Stimulated activated naive CD4-positive, alpha-beta T cell treated with Interleukin-2 at 50 U/mL for 16 hours (primary cell): Measurements from ENCODE around the gene WDR35.

ENCODE experiments used
- DNase-seq: peaks from one replicate; lab custom pipeline; 2025; lab: John Stamatoyannopoulos, UW

The WDR35 gene

GRCh38 chr2:20011276-20012031 lies 21.5 kb upstream of the WDR35 start:
- no peak for DNase-seq

GRCh38 chr2:20008703-20009102 lies 18.8 kb upstream of the WDR35 start:
- DNase-seq = no peak

DNA sequence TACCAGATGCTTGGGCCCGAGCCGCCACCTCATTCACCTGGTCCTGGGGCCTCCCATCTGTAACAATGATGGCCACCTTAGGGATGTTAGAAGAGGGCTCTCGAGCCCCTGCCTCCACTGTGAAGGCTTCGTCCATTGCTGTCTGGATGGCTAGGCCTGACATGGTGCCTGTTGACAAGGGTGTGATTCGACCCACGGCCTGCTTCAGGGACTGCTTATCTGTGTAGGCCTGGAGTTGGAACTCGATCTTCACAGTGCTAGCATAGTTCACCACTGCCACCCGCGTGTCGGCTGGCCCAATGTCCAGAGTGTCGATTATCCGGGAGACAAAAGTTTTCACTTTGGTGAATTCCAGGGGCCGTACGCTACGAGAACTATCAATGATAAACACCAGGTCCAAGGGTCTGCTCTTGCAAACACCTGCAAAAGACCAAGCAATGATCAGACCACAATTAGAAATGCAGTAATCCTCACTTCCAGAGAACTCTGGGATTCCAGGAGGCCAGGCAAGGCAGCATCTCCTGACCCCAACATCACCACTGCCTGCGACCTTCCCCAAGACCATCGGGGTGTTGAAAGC lies 16.1 kb upstream of the WDR35 start:
- no peak for DNase-seq

DNA sequence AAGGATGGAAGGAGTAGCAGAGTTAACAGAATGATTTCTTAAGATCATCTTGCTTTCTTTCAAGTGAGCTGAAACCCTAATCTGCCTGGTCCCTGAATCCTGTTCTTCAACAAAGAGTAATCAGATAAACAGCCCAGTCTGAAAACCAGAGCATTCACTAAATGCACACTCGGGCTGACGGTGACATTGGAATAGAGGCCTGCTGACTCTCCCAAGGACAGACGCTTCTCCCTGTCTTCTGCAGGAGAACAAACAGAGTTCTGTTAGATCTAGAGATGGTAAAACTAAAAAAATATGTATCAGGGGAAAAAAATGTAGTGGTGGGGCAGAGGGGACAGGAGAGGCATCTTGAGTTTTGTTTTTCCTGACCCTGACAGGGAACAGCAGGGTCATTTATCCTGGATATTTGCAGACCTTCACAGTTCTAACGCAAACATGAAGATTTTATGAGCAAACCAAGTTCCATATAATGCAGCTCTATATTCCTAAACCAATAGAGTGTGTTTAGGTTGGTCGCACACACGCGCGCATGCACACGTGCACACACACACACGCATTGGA lies 15.2 kb upstream of the WDR35 start:
- no peak for DNase-seq

DNA sequence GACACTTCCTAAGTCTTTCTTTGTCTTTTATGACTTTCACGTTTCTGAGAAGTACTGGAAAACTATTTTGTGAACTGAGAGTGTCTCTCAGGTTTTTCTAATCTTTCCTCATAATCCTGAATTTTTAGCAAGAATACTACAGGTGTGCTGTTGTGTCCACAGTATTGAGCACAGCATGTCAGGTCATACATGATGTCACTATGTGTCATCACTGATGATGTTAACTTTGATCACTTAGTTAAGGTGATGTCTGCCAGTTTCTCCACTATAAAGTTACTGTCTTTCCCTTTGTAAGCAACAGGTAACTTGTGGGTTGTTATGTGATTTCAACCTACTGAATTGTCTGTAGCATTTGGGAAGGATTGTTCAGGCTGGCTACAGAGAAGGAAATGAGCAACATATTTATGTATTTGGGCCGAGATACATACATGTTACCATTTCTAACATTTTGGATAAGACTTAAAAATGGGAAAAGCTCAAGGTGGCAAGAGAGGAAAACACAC lies 11.5 kb upstream of the WDR35 start:
- no peak for DNase-seq

- no peak for DNase-seq
Measured at GRCh38 chr2:19993731-19994130, 3.8 kb upstream of the WDR35 start.

DNA sequence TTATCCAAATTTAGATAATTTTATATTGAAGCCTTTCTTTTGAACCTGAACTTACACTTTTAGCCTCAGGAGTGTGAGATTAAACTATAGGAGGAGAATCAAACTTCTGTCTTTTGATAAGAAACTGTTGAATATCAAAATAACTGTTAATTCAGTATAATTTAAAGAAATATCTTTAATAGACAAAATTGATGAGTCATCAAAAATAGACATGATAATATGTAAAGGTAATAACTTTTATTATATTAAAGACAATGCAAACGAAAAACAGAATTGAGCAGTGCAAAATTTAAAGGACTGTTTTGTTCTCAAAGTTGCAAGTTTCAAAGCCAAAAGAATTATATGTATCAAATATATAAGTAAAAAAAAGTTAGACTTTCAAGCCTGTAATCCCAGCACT lies 2.0 kb upstream of the WDR35 start:
- DNase-seq = no peak

GRCh38 chr2:19990416-19990728 lies 467 bp upstream of the WDR35 start:
- DNase-seq = no peak

DNA sequence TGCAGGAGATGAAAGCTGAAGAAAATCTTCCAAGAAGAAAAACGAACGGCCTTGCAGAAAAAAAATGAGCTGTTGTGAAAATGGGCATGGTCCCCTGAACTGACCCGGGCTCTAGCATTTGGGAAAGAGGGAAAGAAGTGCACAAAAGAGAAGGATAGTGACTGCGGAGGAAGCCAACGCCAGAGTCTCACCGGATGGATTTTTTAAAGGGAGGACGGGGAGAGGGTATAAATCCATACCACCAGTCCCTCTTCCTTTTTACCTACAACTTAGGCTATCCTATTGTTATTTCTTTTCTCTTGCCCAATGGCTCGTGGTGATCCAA lies 601 bp downstream of the WDR35 start:
- no peak for DNase-seq

DNA sequence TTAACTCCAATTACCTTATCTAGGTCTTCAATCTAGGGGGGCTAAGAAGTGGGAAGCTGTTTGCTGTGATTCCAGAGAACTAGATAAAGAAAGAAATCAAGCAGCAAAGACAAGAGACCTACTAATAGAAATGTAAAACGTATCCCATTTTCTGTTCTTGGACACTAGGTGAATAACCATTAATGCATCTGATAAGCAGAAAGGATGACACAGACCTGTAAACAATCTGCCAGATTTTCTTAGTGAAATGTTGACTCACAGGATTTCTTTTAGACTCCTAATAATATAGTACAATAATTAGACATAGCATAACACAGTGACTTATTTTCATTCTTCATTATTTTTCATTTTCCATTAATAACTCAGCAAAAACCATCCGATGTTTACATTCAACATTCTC lies 1.3 kb downstream of the WDR35 start:
- DNase-seq = no peak

GRCh38 chr2:19987936-19988335 lies 2.0 kb downstream of the WDR35 start:
- no peak for DNase-seq

GRCh38 chr2:19982268-19982667 lies 7.6 kb downstream of the WDR35 start:
- no peak for DNase-seq

DNA sequence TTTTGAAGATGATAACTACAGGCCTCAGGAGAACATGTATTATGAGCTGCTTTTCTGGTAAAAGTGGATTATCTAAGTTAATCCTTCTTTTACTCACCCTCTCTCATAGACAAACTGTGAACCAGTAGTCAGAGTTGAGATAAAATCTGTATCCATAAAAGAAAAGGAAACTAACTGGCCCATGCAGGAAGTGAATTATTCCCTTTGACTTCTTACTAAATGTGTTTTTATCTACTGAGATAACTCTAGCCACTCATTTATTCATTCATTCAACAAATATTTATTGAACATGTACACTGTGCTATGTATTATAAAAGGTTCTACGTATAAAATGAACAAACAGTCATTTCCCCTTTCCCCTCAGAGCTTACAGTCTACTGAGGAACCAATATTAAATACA lies 10.0 kb downstream of the WDR35 start:
- no peak for DNase-seq

DNA sequence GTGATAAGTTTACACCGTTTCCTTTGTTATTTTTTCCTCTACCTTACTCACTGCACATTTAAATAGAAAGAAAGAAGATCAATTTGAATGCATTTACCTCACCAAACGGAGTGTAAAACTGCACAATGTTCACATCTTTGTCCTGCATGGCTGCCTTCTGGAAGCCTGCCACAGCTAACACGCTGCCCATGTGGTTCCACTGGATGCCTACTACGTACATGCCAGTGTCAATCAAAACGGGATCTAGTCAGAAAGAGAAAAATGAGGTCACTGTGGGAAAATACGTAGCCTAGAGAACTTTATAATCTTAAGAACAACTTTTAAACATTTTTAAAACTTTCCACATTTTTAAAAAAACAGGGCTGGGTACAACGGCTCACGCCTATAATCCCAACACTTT lies 16.4 kb downstream of the WDR35 start:
- DNase-seq = no peak

DNA sequence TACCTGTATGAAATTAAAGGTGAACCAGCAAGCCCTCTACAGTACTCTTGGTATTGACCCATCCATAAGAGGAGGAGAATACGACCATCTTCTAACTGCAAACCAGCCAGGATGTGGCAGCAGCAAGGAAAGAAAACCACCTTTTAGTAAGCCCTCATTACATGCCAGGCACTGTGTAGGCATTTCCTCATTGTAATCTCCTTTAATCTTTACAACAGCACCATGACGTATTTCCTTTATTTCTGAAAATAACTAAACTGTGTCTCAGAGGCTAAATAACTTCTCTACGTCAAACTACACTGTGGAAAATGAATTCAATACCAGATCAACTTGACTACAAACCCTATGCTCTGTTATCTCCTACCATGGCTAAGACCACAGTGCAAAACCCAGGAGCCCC lies 18.2 kb downstream of the WDR35 start:
- no peak for DNase-seq

GRCh38 chr2:19963386-19963785 lies 26.5 kb downstream of the WDR35 start:
- DNase-seq = no peak

- no peak for DNase-seq
Measured at GRCh38 chr2:19955544-19956422, 34.1 kb downstream of the WDR35 start.

- DNase-seq = no peak
Measured at GRCh38 chr2:19949071-19949470, 40.8 kb downstream of the WDR35 start.

DNA sequence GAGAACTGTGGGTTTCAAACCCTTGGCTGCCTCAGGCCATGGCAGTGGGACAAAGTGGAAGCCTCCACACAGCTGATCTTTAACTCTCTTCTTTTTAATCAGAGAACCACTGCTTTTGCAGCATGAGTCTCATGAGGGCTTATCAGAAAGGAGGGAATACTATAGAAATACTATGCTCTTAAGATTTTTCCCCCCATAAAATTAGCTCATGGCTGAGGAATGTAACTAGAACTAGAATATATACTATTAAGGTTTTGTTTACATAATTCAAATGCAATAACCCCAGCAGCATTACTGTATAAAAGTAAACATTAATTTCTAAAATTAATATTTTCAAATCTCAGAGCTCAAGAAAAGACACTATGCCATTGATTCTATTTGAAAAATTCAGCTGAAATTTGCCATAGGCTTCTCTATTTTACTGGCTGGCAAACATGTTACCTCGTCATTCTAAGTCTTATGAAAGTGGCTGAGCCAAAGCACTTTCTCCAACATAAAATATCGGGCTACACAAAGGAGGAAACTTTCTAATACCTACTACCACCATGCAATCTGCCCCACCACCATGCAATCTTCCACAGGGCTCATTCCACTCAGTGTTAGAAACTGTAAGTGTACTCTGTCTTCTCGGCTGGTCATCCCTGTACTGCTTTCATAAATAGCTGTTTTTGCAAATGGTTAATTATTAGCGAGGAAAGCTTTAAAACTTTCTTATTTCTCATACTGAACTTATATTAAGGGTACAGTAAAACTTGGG lies 42.5 kb downstream of the WDR35 start:
- DNase-seq = no peak

GRCh38 chr2:19944205-19944845 lies 45.6 kb downstream of the WDR35 start:
- DNase-seq = no peak

GRCh38 chr2:19943189-19943588 lies 46.7 kb downstream of the WDR35 start:
- DNase-seq = no peak

DNA sequence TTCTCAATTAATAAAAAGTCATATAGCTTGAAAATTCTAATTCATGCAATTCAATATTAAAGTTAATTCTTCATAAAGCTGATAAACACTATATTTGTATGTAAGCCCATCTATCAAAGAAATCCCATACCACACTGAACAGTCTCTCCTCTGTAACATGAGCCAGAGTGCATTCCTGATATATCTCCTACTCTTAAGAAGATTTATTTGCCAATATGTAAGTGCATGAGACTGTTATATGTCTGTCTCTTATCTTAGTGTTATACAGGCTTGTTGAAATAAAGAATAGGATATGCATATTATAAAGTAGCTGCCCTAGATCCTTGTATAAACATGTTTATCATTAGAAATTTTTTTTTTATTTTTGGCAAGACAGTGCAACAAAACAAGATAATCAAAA lies 47.7 kb downstream of the WDR35 start:
- no peak for DNase-seq
